NB4 (cell line): ENCODE data around the gene CCBE1.

Source experiments
- POLR2A ChIP-seq: IDR thresholded peaks from 2 replicates; pipeline ENCODE4 v1.6.1; 2011; ENCODE audit warnings: mild to moderate bottlenecking; ENCODE audit not compliant: insufficient read length; ENCODE audit errors: extremely low read depth
- TF ChIP-seq, protein P1 (sequence below): IDR thresholded peaks from one replicate; pipeline ENCODE4 v1.5.1; 2012; ENCODE audit warnings: low read depth, low read length

- TF ChIP-seq, protein P1, sequence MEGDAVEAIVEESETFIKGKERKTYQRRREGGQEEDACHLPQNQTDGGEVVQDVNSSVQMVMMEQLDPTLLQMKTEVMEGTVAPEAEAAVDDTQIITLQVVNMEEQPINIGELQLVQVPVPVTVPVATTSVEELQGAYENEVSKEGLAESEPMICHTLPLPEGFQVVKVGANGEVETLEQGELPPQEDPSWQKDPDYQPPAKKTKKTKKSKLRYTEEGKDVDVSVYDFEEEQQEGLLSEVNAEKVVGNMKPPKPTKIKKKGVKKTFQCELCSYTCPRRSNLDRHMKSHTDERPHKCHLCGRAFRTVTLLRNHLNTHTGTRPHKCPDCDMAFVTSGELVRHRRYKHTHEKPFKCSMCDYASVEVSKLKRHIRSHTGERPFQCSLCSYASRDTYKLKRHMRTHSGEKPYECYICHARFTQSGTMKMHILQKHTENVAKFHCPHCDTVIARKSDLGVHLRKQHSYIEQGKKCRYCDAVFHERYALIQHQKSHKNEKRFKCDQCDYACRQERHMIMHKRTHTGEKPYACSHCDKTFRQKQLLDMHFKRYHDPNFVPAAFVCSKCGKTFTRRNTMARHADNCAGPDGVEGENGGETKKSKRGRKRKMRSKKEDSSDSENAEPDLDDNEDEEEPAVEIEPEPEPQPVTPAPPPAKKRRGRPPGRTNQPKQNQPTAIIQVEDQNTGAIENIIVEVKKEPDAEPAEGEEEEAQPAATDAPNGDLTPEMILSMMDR, result no peak
- no peak for TF ChIP-seq POLR2A
Measured at GRCh38 chr18:59547581-59548182, 149.5 kb downstream of the CCBE1 start.
